GM19463 (cell line): Measurements from ENCODE around the gene FJX1.
"Not testable (repeated sequence)": the region's sequence is repeated elsewhere in the genome, so short reads cannot be mapped to it uniquely, and the experiment has no call there.

Experiments
- ATAC-seq: cut with Tn5 transposase; IDR thresholded peaks from one replicate; pipeline ENCODE4 v1.9.1; 2021; ENCODE audit warnings: mild to moderate bottlenecking, moderate library complexity; ENCODE audit not compliant: unreplicated experiment

FJX1 gene

GRCh38 chr11:35663408-35663702, 45.1 kb downstream of the FJX1 start:
- no peak for ATAC-seq

DNA sequence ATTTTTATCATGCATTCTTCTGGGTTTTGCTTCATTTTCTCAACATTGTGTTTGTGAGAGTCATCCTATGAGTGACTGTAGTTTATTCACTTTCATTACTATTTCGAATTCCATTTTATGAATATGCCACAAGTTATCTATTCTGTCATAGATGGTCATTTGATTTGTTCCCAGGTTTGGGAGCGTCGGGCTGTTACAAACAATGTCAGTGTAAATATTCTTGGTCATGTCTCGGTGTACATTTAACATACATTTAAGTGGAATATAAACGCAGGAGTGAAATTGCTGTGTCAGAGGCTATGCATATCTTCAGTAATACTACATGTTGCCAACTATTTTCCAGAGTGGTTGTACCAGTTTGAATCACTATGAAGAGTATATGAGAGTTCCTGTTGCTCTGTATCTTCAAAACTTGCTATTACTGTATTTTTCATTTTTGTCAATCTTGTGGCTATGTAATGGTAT, 46.7 kb downstream of the FJX1 start:
- no peak for ATAC-seq

DNA sequence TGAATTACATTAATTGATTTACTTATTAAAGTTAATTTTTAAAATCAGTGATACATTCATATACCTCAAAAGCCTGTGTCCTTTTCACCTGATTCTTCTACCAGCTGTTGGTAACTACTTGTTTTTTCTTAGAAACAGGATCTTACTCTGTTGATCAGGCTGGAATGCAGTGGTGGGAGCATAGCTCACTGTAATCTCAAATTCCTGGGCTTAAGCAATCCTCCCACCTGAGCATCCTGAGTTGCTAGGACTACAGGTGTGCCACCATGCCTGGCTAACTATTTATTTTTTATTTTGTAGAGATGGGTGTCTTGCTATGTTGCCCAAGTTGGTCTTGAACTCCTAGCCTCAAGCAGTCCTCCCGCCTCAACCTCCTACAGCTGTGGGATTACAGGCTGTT, 49.0 kb downstream of the FJX1 start:
- ATAC-seq, result no peak

DNA sequence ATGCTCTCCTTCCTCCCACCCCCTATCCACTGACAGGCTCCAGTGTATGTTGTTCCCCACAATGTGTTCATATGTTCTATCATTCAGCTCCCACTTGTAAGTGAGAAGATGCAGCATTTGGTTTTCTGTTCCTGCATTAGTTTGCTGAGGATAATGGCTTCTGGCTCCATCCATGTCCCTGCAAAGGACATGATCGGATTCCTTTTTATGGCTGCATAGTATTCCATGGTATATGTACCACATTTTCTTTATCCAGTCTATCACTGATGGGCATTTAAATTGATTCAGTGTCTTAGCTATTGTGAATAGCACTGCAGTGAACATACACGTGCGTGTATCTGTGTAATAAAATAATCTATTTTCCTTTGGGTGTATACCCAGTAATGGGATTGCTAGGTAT, 50.1 kb downstream of the FJX1 start:
- ATAC-seq, result not testable (repeated sequence)
